Panc1 (cell line): ENCODE measurements around the gene GAL3ST1.

ENCODE experiments used
- POLR2AphosphoS5 ChIP-seq: IDR thresholded peaks from 2 replicates; pipeline ENCODE4 v1.6.1; 2012; ENCODE audit warnings: mild to moderate bottlenecking, low read depth, low read length, moderate library complexity
- TF ChIP-seq, protein P1 (sequence below): fragments of 450-650 bp; IDR thresholded peaks from 2 replicates; pipeline ENCODE4 v1.5.1; 2017; ENCODE audit warnings: mild to moderate bottlenecking

- TF ChIP-seq, protein P1, sequence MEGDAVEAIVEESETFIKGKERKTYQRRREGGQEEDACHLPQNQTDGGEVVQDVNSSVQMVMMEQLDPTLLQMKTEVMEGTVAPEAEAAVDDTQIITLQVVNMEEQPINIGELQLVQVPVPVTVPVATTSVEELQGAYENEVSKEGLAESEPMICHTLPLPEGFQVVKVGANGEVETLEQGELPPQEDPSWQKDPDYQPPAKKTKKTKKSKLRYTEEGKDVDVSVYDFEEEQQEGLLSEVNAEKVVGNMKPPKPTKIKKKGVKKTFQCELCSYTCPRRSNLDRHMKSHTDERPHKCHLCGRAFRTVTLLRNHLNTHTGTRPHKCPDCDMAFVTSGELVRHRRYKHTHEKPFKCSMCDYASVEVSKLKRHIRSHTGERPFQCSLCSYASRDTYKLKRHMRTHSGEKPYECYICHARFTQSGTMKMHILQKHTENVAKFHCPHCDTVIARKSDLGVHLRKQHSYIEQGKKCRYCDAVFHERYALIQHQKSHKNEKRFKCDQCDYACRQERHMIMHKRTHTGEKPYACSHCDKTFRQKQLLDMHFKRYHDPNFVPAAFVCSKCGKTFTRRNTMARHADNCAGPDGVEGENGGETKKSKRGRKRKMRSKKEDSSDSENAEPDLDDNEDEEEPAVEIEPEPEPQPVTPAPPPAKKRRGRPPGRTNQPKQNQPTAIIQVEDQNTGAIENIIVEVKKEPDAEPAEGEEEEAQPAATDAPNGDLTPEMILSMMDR, result no peak
- TF ChIP-seq POLR2AphosphoS5, result no peak
Measured at GRCh38 chr22:30573594-30574094, 821 bp downstream of the GAL3ST1 start.
